Measurements from ENCODE around the gene MADD. TPM values are rescaled to one million over a fixed set of nuclear protein-coding genes. Genes with fewer than 3 reads are reported as not detected.

The MADD gene
- total and polyA plus RNA-seq, 4 donors: 13.8 to 58.0 (median 31.9) TPM

DNA sequence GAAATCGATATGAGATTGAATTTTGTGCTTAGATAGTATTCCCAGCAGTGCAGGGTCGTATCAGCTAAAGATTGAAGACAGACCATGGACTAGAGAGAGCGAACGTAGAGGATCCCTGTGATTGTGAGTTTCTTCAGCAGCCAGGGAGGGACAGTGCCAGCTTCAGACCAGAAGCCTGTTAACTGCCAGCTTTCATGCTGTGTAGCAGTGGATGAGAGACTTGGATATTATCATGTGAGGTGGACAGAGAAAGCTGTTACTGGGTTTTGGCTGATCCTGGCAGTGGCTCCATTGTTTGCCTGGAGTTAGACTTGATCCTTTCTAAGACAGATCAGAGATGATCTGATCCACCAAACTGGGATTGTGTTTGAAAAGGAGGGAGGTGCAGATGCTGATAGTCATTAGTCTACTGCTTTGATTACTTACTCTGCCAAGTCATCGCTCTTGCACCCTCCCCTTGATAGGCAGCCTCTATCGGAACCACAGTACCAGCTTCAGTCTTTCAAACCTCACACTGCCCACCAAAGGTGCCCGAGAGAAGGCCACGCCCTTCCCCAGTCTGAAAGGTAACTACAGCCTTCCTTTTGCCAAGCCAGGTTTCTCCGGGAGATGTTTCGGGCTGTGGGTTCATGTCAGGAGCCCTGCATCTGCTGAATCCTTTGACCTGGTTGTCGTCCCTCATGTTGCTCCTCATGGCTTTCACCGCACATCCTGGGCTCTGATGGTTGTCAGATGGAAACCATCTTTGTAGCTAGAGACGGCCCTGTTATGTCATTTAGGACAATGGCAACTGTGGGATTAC lies 16.2 kb downstream of the MADD start:
- intact Hi-C loops (cut with DNase I): no loop called here

DNA sequence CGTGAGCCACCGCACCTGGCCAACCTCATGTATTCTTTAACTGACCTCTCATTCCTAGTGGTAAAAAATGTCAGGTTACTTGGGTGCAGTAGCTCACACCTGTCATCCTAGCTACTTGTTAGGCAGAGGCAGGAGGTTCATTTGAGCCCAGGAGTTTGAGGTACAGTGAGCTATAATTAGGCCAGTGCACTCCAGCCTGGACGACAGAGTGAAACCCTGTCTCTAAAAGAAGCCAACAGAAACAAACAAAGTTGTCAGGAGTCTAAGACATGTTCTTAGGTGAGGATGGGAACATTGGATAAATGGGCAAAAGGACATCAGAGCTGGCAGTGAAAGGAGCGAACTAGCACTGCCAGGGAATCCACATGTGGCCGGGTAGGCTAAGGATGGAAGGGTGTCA lies 18.1 kb downstream of the MADD start:
- intact Hi-C loops (cut with DNase I): no loop called here
- Histone ChIP-seq H3K27ac (ENCODE audit: low read depth in 1 of 2, low read length in 2 of 2) (no peak overlapping the region), H3K27me3 (ENCODE audit: control insufficient read depth in 1 of 2, insufficient read depth in 2 of 2, low read length in 1 of 2) (no peaks in the 10 kb centered on the region), H3K36me3 (ENCODE audit: control insufficient read depth in 1 of 2, insufficient read depth in 2 of 2, low read length in 1 of 2) (peaks cover 7 to 31% of the 10 kb centered on the region in 2 donors), H3K4me3 (ENCODE audit: low read length in 2 of 2) (no peak overlapping the region), H3K4me1 (ENCODE audit: control insufficient read depth in 1 of 2, insufficient read depth in 2 of 2, low read length in 2 of 2) (no peaks in the 10 kb centered on the region), H3K9me3 (ENCODE audit: control insufficient read depth, low read length) (no peaks in the 10 kb centered on the region)
- 76 to 78% methylated on average over 5 of the region's 5 CpGs for WGBS, 2 donors
- DNase-seq: no peak
- ATAC-seq (ENCODE audit: low FRiP score): no peak

More for the DNA sequence above, 16.2 kb downstream of the MADD start:
- no peak overlapping the region for H3K4me3 ChIP-seq (ENCODE audit: low read length in 2 of 2)
- peaks cover 10 to 33% of the 10 kb centered on the region in 2 donors for H3K36me3 ChIP-seq (ENCODE audit: control insufficient read depth in 1 of 2, insufficient read depth in 2 of 2, low read length in 1 of 2)
- 92 to 93% methylated on average over 13 of the region's 13 CpGs for WGBS, 2 donors
- H3K27ac ChIP-seq (ENCODE audit: low read depth in 1 of 2, low read length in 2 of 2): no peak overlapping the region
- no peak for DNase-seq
- H3K9me3 ChIP-seq (ENCODE audit: control insufficient read depth, low read length): no peaks in the 10 kb centered on the region
- H3K4me1 ChIP-seq (ENCODE audit: control insufficient read depth in 1 of 2, insufficient read depth in 2 of 2, low read length in 2 of 2): no peaks in the 10 kb centered on the region
- ATAC-seq (ENCODE audit: low FRiP score): no peak
- no peaks in the 10 kb centered on the region for H3K27me3 ChIP-seq (ENCODE audit: control insufficient read depth in 1 of 2, insufficient read depth in 2 of 2, low read length in 1 of 2)

DNA sequence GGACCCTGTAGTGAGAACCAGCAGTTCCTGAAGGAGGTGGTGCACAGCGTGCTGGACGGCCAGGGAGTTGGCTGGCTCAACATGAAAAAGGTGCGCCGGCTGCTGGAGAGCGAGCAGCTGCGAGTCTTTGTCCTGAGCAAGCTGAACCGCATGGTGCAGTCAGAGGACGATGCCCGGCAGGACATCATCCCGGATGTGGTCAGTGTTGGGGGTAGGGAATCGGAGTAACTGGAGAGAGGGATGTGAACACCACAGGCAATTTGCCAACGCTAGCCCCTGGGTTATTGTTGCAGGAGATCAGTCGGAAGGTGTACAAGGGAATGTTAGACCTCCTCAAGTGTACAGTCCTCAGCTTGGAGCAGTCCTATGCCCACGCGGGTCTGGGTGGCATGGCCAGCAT lies 19.9 kb downstream of the MADD start:
- no peak for ATAC-seq (ENCODE audit: low FRiP score)

DNA sequence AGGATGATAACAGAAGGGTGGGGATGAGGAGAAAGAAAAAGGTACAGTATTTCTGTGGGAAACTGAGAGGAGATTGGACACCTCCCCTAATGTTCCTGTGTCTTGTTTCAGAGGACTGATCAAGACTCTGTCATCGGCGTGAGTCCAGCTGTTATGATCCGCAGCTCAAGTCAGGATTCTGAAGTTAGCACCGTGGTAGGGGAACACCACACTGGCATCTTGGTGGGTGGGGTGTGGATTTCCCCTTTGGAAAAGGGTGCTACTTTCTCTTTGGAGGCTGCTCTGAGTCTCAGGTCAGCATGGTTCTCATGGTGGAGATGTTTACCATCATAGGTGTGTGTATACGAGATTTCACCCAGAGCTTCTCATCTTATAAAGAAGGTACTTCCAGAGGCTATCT lies 25.5 kb downstream of the MADD start:
- no peak overlapping the region for H3K4me3 ChIP-seq (ENCODE audit: low read length in 2 of 2)
- DNase-seq (no peak), ATAC-seq (ENCODE audit: low FRiP score) (no peak)
- H3K36me3 ChIP-seq (ENCODE audit: control insufficient read depth in 1 of 2, insufficient read depth in 2 of 2, low read length in 1 of 2): peaks cover 4 to 10% of the 10 kb centered on the region in 2 donors
- H3K4me1 ChIP-seq (ENCODE audit: control insufficient read depth in 1 of 2, insufficient read depth in 2 of 2, low read length in 2 of 2): no peaks in the 10 kb centered on the region
- H3K9me3 ChIP-seq (ENCODE audit: control insufficient read depth, low read length): peaks cover 2% of the 10 kb centered on the region
- 93 to 94% methylated on average over 5 of the region's 5 CpGs for WGBS, 2 donors
- H3K27me3 ChIP-seq (ENCODE audit: control insufficient read depth in 1 of 2, insufficient read depth in 2 of 2, low read length in 1 of 2): no peaks in the 10 kb centered on the region
- no peak overlapping the region for H3K27ac ChIP-seq (ENCODE audit: low read depth in 1 of 2, low read length in 2 of 2)
- intact Hi-C loops (cut with DNase I): no loop called here

More for the DNA sequence above, 19.9 kb downstream of the MADD start:
- no peak overlapping the region for H3K4me3 ChIP-seq (ENCODE audit: low read length in 2 of 2)
- DNase-seq: no peak
- H3K27me3 ChIP-seq (ENCODE audit: control insufficient read depth in 1 of 2, insufficient read depth in 2 of 2, low read length in 1 of 2): no peaks in the 10 kb centered on the region
- WGBS, 2 donors: 91 to 95% methylated on average over 15 of the region's 15 CpGs
- no peaks in the 10 kb centered on the region for H3K4me1 ChIP-seq (ENCODE audit: control insufficient read depth in 1 of 2, insufficient read depth in 2 of 2, low read length in 2 of 2)
- H3K36me3 ChIP-seq (ENCODE audit: control insufficient read depth in 1 of 2, insufficient read depth in 2 of 2, low read length in 1 of 2): peaks cover 7 to 25% of the 10 kb centered on the region in 2 donors
- no peak overlapping the region for H3K27ac ChIP-seq (ENCODE audit: low read depth in 1 of 2, low read length in 2 of 2)
- intact Hi-C loops (cut with DNase I): no loop called here
- H3K9me3 ChIP-seq (ENCODE audit: control insufficient read depth, low read length): no peaks in the 10 kb centered on the region

DNA sequence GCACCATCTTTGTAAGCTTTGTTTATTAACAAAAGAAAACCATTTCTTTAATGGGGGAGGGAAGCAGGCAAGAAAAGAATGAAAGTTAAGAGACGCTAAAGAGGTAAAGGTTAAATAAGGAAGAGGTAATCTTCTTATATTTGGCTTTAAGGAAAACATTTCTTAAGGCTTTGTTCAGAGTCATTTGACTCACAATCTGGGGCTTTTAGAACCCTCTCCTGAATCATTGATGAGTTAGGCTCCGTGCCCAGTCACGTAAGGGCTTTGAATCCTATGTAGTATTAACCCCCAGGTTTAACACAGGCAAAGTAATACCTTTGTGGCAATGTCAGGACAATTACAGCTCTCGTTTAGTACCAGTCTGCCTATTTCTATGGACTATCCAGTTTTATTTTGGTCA lies 26.1 kb downstream of the MADD start:
- Histone ChIP-seq H3K4me1 (ENCODE audit: control insufficient read depth in 1 of 2, insufficient read depth in 2 of 2, low read length in 2 of 2) (no peaks in the 10 kb centered on the region), H3K9me3 (ENCODE audit: control insufficient read depth, low read length) (peaks cover 2% of the 10 kb centered on the region), H3K27me3 (ENCODE audit: control insufficient read depth in 1 of 2, insufficient read depth in 2 of 2, low read length in 1 of 2) (no peaks in the 10 kb centered on the region), H3K4me3 (ENCODE audit: low read length in 2 of 2) (no peak overlapping the region), H3K36me3 (ENCODE audit: control insufficient read depth in 1 of 2, insufficient read depth in 2 of 2, low read length in 1 of 2) (peaks cover 2 to 10% of the 10 kb centered on the region in 2 donors), H3K27ac (ENCODE audit: low read depth in 1 of 2, low read length in 2 of 2) (no peak overlapping the region)
- DNase-seq: no peak
- ATAC-seq (ENCODE audit: low FRiP score): no peak
- WGBS, 2 donors: 81 to 86% methylated on average over 4 of the region's 4 CpGs
- intact Hi-C loops (cut with DNase I): no loop called here

DNA sequence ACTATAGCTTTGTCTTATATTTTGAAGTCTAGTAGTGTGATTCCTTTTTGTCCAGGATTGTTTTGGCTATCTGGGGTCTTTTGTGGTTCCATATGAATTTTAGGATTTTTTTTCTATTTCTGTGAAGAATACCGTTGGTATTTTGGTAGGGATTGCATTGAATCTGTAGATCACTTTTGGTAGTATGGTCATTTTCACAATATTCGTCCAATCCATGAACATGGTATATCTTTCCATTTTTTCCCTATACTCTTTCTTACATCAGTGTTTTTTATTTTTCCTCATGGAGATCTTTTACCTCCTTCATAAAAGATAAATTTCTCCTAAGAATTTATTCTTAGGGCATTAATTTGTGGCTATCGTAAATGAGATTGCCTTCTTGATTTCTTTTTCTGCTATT lies 29.1 kb downstream of the MADD start:
- H3K9me3 ChIP-seq (ENCODE audit: control insufficient read depth, low read length): peaks cover 2% of the 10 kb centered on the region
- intact Hi-C loops (cut with DNase I): no loop called here
- H3K4me1 ChIP-seq (ENCODE audit: control insufficient read depth in 1 of 2, insufficient read depth in 2 of 2, low read length in 2 of 2): no peaks in the 10 kb centered on the region
- WGBS, 2 donors: 99% methylated on average over 3 of the region's 3 CpGs
- no peaks in the 10 kb centered on the region for H3K27me3 ChIP-seq (ENCODE audit: control insufficient read depth in 1 of 2, insufficient read depth in 2 of 2, low read length in 1 of 2)
- H3K4me3 ChIP-seq (ENCODE audit: low read length in 2 of 2): no peak overlapping the region
- peaks cover 2 to 6% of the 10 kb centered on the region in 2 donors for H3K36me3 ChIP-seq (ENCODE audit: control insufficient read depth in 1 of 2, insufficient read depth in 2 of 2, low read length in 1 of 2)
- ATAC-seq (ENCODE audit: low FRiP score) (no peak), DNase-seq (no peak)
- no peak overlapping the region for H3K27ac ChIP-seq (ENCODE audit: low read depth in 1 of 2, low read length in 2 of 2)

DNA sequence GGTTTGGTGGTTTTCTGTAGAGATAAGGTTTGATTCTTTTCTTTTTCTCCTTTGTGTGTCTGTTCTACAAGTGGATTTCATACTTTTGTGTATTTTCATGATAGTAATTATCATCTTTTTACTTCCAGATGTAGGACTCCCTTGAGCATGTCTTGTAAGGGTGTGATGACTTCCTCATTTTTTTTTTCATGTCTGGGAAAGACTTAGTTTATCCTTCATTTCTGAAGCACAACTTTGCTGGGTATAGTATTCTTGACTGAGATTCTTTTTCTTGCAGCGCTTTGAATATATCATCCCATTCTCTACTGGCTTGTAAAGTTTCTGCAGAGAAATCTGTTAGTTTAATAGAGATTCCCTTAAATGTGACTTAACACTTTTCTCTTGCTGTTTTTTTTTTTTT lies 32.9 kb downstream of the MADD start:
- Histone ChIP-seq H3K27ac (ENCODE audit: low read depth in 1 of 2, low read length in 2 of 2) (no peak overlapping the region), H3K9me3 (ENCODE audit: control insufficient read depth, low read length) (peaks cover 2% of the 10 kb centered on the region), H3K27me3 (ENCODE audit: control insufficient read depth in 1 of 2, insufficient read depth in 2 of 2, low read length in 1 of 2) (no peaks in the 10 kb centered on the region), H3K4me3 (ENCODE audit: low read length in 2 of 2) (no peak overlapping the region), H3K4me1 (ENCODE audit: control insufficient read depth in 1 of 2, insufficient read depth in 2 of 2, low read length in 2 of 2) (no peaks in the 10 kb centered on the region), H3K36me3 (ENCODE audit: control insufficient read depth in 1 of 2, insufficient read depth in 2 of 2, low read length in 1 of 2) (peaks cover 0 to 2% of the 10 kb centered on the region in 2 donors)
- no peak for DNase-seq
- WGBS, 2 donors: 100% methylated on average over 1 of the region's 1 CpG
- ATAC-seq (ENCODE audit: low FRiP score): no peak
- intact Hi-C loops (cut with DNase I): no loop called here

DNA sequence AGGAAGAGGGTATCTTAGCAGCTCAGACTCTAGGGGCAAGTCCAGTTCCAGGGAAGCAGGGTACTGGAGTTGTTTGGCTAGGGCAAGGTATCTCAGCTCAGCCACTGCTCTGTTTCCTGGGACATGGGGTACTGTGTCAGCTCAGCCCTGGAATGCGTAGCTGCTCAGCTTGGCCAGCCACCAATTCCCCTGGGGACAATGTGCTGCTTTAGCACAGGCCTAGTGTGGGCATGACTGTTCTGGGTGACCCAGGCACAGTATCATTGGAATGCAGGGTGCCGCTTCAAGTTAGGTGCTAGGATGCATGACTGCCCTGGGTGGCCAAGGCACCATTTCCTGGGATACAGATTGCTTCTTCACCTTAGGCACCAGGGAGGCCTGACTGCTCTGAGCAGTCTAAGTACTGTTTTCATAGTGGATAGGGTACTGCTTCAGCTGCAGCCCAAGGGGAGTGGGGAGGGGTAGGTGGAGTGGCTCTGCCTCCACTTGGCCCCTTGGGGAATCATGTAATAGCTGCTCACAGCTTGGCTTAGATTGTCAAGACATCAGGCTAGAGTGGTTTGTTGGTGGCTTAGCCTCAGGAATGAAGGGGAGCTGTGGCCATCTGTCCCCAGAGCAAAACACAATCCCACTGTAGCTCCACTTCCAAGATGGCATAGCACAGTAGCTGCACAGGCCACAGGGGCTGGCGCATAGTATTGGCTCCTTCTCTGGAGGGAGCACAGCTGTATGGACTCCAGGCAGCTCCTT lies 36.0 kb downstream of the MADD start:
- ATAC-seq (ENCODE audit: low FRiP score) (peak; percentile 88), DNase-seq (peak; percentile 75 to 87)
- H3K36me3 ChIP-seq (ENCODE audit: control insufficient read depth in 1 of 2, insufficient read depth in 2 of 2, low read length in 1 of 2): peaks cover 4 to 8% of the 10 kb centered on the region in 2 donors
- no peak overlapping the region for H3K4me3 ChIP-seq (ENCODE audit: low read length in 2 of 2)
- WGBS, 2 donors: 8 to 15% methylated on average over 3 of the region's 3 CpGs
- H3K9me3 ChIP-seq (ENCODE audit: control insufficient read depth, low read length): no peaks in the 10 kb centered on the region
- intact Hi-C loops (cut with DNase I): no loop called here
- no peaks in the 10 kb centered on the region for H3K27me3 ChIP-seq (ENCODE audit: control insufficient read depth in 1 of 2, insufficient read depth in 2 of 2, low read length in 1 of 2)
- peak overlapping the region in 1 of 2 donors; percentile 94 for H3K27ac ChIP-seq (ENCODE audit: low read depth in 1 of 2, low read length in 2 of 2)
- H3K4me1 ChIP-seq (ENCODE audit: control insufficient read depth in 1 of 2, insufficient read depth in 2 of 2, low read length in 2 of 2): no peaks in the 10 kb centered on the region

DNA sequence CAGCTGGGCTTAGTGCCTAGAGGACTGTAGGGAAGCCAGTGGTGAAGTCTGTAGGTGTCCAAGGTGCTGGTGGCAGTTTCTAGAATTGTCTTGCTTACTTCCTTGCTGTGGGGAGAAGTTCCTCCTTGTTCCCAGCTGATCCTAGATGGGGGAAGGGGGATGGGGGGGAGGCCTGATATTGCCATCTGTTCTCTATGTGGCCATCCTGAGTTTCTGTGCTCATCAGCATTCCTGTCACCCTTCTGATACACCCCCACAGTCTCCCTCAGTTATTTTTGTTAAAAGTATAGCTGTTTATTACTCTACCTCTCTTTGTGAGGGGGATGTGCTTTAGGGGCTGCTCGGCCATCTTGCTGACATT lies 36.5 kb downstream of the MADD start:
- Histone ChIP-seq H3K27me3 (ENCODE audit: control insufficient read depth in 1 of 2, insufficient read depth in 2 of 2, low read length in 1 of 2) (no peaks in the 10 kb centered on the region), H3K27ac (ENCODE audit: low read depth in 1 of 2, low read length in 2 of 2) (peak overlapping the region in 1 of 2 donors; percentile 94), H3K9me3 (ENCODE audit: control insufficient read depth, low read length) (no peaks in the 10 kb centered on the region), H3K4me1 (ENCODE audit: control insufficient read depth in 1 of 2, insufficient read depth in 2 of 2, low read length in 2 of 2) (no peaks in the 10 kb centered on the region), H3K4me3 (ENCODE audit: low read length in 2 of 2) (no peak overlapping the region), H3K36me3 (ENCODE audit: control insufficient read depth in 1 of 2, insufficient read depth in 2 of 2, low read length in 1 of 2) (peaks cover 4 to 11% of the 10 kb centered on the region in 2 donors)
- intact Hi-C loops (cut with DNase I): no loop called here
- peak; percentile 36 for ATAC-seq (ENCODE audit: low FRiP score)
- no peak for DNase-seq
- 85 to 96% methylated on average over 1 of the region's 1 CpG for WGBS, 2 donors

Measured in aorta (tissue), 5 donors.